ENCODE data around the gene ATP6V1G3.

The ATP6V1G3 gene

GRCh38 chr1:198498103-198498385 lies 42.4 kb downstream of the ATP6V1G3 start:
- H3K4me3 ChIP-seq (ENCODE audit: low read depth, low read length): no peak overlapping the region
- TF ChIP-seq CTCF (IDR thresholded peaks at IDR 0.05; ENCODE audit: borderline replicate concordance, insufficient read depth, low read depth, low read length): no peak

- no peak overlapping the region for H3K4me3 ChIP-seq (ENCODE audit: low read depth, low read length)
- TF ChIP-seq CTCF (IDR thresholded peaks at IDR 0.05; ENCODE audit: borderline replicate concordance, insufficient read depth, low read depth, low read length): no peak
Measured at GRCh38 chr1:198497326-198498102, 43.0 kb downstream of the ATP6V1G3 start.

GRCh38 chr1:198496216-198497143 lies 44.0 kb downstream of the ATP6V1G3 start:
- TF ChIP-seq CTCF (IDR thresholded peaks at IDR 0.05; ENCODE audit: borderline replicate concordance, insufficient read depth, low read depth, low read length): no peak

GRCh38 chr1:198495631-198496030 lies 44.8 kb downstream of the ATP6V1G3 start:
- H3K4me3 ChIP-seq (ENCODE audit: low read depth, low read length): no peak overlapping the region
- TF ChIP-seq CTCF (IDR thresholded peaks at IDR 0.05; ENCODE audit: borderline replicate concordance, insufficient read depth, low read depth, low read length): no peak

More at GRCh38 chr1:198496216-198497143, 44.0 kb downstream of the ATP6V1G3 start:
- H3K4me3 ChIP-seq (ENCODE audit: low read depth, low read length): no peak overlapping the region

- no peak overlapping the region for H3K4me3 ChIP-seq (ENCODE audit: low read depth, low read length)
- no peak for TF ChIP-seq CTCF (IDR thresholded peaks at IDR 0.05; ENCODE audit: borderline replicate concordance, insufficient read depth, low read depth, low read length)
Measured at GRCh38 chr1:198494658-198495103, 45.8 kb downstream of the ATP6V1G3 start.

- no peak for TF ChIP-seq CTCF (IDR thresholded peaks at IDR 0.05; ENCODE audit: borderline replicate concordance, insufficient read depth, low read depth, low read length)
Measured at GRCh38 chr1:198494139-198494538, 46.3 kb downstream of the ATP6V1G3 start.

More at GRCh38 chr1:198494139-198494538, 46.3 kb downstream of the ATP6V1G3 start:
- H3K4me3 ChIP-seq (ENCODE audit: low read depth, low read length): no peak overlapping the region

All from GM12875 (cell line).